B cell (primary cell): ENCODE data around the gene RRBP1. TPM values are rescaled to one million over a fixed set of nuclear protein-coding genes. Genes with fewer than 3 reads are reported as not detected.

Experiments used
- ATAC-seq: fragments of 200-7000 bp; cut with Tn5 transposase; one replicate; pipeline ENCODE4 v1.10.0; 2021; ENCODE audit warnings: low read depth, mild to moderate bottlenecking, moderate number of reproducible peaks, moderate library complexity
- CTCF ChIA-PET: fragments of 350-600 bp; sonication (Branson Sonifier 250); formaldehyde crosslinking; loops from one replicate; lab custom pipeline; 2021; ENCODE audit warnings: antibody characterized with exemption, inconsistent platforms; lab: Charles Lee
- POLR2A ChIA-PET: fragments of 350-600 bp; sonication (Branson Sonifier 250); formaldehyde crosslinking; loops from one replicate; lab custom pipeline; 2021; ENCODE audit warnings: antibody characterized with exemption; lab: Charles Lee
- DNase-seq: peaks from one replicate; pipeline ENCODE4 v3.0.0; 2013
- H2AFZ ChIP-seq: 2 replicates; pipeline ENCODE4 v1.6.1; 2012; ENCODE audit warnings: mild to moderate bottlenecking, low read depth, low read length; ENCODE audit not compliant: insufficient read depth, poor library complexity, severe bottlenecking
- H3K27ac ChIP-seq, 2 donors: 1 replicate in 1 of 2; 2 replicates in 1 of 2; pipeline ENCODE4 v1.5.1; 2012 to 2013; ENCODE audit warnings: low read length in 2 of 2, mild to moderate bottlenecking in 2 of 2, moderate library complexity in 1 of 2
- H3K27me3 ChIP-seq, 4 experiments: fragments of 200-600 bp in 1 of 4; sonication (generic) in 1 of 4; replicated peaks in 1 of 4; 1 replicate in 2 of 4; 2 replicates in 2 of 4; pipeline versions ENCODE4 v1.6.1 to v1.7.0; 2013 to 2016; ENCODE audit warnings: low read length in 3 of 4, mild to moderate bottlenecking in 2 of 4, mixed read lengths in 1 of 4, moderate library complexity in 1 of 4; ENCODE audit not compliant: insufficient read depth in 4 of 4, control insufficient read depth in 3 of 4; ENCODE audit errors: control extremely low read depth in 1 of 4
- H3K36me3 ChIP-seq, 2 experiments: replicated peaks in 1 of 2; 1 replicate in 1 of 2; 2 replicates in 1 of 2; pipeline versions ENCODE4 v1.6.1 to v1.7.1; 2013; ENCODE audit warnings: low read length in 1 of 2; ENCODE audit not compliant: insufficient read depth in 2 of 2, control insufficient read depth in 1 of 2; ENCODE audit errors: control extremely low read depth in 1 of 2, extremely low read depth in 1 of 2
- H3K4me1 ChIP-seq, 2 donors: fragments of 200-600 bp in 1 of 2; sonication (generic) in 1 of 2; 1 replicate in 1 of 2; 2 replicates in 1 of 2; pipeline versions ENCODE4 v1.5.1 to v1.6.1; 2013 to 2017; ENCODE audit warnings: low read length in 2 of 2; ENCODE audit not compliant: control insufficient read depth in 2 of 2, insufficient read depth in 2 of 2
- H3K4me2 ChIP-seq: replicated peaks from 2 replicates; pipeline ENCODE3; 2012; ENCODE audit warnings: mild to moderate bottlenecking, low read depth, low read length; ENCODE audit not compliant: poor library complexity, severe bottlenecking
- H3K4me3 ChIP-seq, 5 experiments: fragments of 200-600 bp in 1 of 5; sonication (generic) in 1 of 5; 1 replicate in 3 of 5; 2 replicates in 2 of 5; pipeline versions ENCODE4 v1.5.1 to v1.7.0; 2011 to 2016; ENCODE audit warnings: low read length in 4 of 5, mild to moderate bottlenecking in 4 of 5, low read depth in 2 of 5, control low read depth in 1 of 5, moderate library complexity in 1 of 5; ENCODE audit not compliant: insufficient read depth in 1 of 5; ENCODE audit errors: control extremely low read depth in 1 of 5, extremely low read depth in 1 of 5
- H3K79me2 ChIP-seq: fragments of 200-600 bp; sonication (generic); one replicate; pipeline ENCODE4 v1.6.0; 2016; ENCODE audit warnings: low read length; ENCODE audit not compliant: control insufficient read depth, insufficient read depth
- H3K9ac ChIP-seq: fragments of 200-600 bp; sonication (generic); 2 replicates; pipeline ENCODE4 v1.6.1; 2017; ENCODE audit warnings: mild to moderate bottlenecking, low read length, moderate library complexity
- H3K9me3 ChIP-seq, 3 donors: one replicate each; pipeline versions ENCODE4 v1.6.1 to v1.7.1; 2013; ENCODE audit warnings: low read length in 2 of 3; ENCODE audit not compliant: control insufficient read depth in 2 of 3, insufficient read depth in 1 of 3; ENCODE audit errors: control extremely low read depth in 1 of 3
- H4K20me1 ChIP-seq: 2 replicates; pipeline ENCODE4 v1.6.0; 2012; ENCODE audit warnings: mild to moderate bottlenecking, low read length; ENCODE audit not compliant: insufficient read depth, control insufficient read depth, poor library complexity, severe bottlenecking
- H3K27ac Mint-ChIP-seq: one replicate; pipeline ENCODE4 v1.8.0; 2021; ENCODE audit warnings: mixed read lengths
- H3K27me3 Mint-ChIP-seq: one replicate; pipeline ENCODE4 v1.8.0; 2021; ENCODE audit warnings: mixed read lengths
- H3K4me1 Mint-ChIP-seq: one replicate; pipeline ENCODE4 v1.8.0; 2021; ENCODE audit warnings: mixed read lengths
- H3K4me3 Mint-ChIP-seq: one replicate; pipeline ENCODE4 v1.8.0; 2021; ENCODE audit warnings: mixed read lengths
- H3K9me3 Mint-ChIP-seq: one replicate; pipeline ENCODE4 v1.8.0; 2022; ENCODE audit warnings: mixed read lengths; ENCODE audit not compliant: insufficient read depth
- CTCF ChIP-seq: fragments of 200-600 bp; IDR thresholded peaks from one replicate; pipeline ENCODE4 v1.8.0; 2022; ENCODE audit warnings: antibody characterized with exemption, mild to moderate bottlenecking
- EZH2 ChIP-seq: IDR thresholded peaks from 2 replicates; pipeline ENCODE4 v1.6.1; 2012; ENCODE audit warnings: borderline replicate concordance, low read depth, mild to moderate bottlenecking, moderate library complexity, low read length; ENCODE audit not compliant: insufficient read depth, poor library complexity, severe bottlenecking
- WGBS: methylation state at CpG from one replicate; pipeline ENCODE4 v1.1.5; 2013; ENCODE audit warnings: missing lambda C conversion rate; ENCODE audit not compliant: insufficient coverage; 5-methylcytosine and 5-hydroxymethylcytosine counted together
- intact Hi-C: fragments of 100-400 bp; cut with micrococcal nuclease; formaldehyde crosslinking; loops from one replicate; pipeline ENCODE4 v1.10.0; 2022
- polyA plus RNA-seq: library from polyadenylated mRNA; depleted of rRNA; stranded (reverse); fragments of >200 nt; gene quantifications from 2 replicates; pipeline ENCODE4 v1.2.3, GENCODE V29; 2012
- total RNA-seq, 2 donors: library from RNA; stranded (reverse); fragments of 120-200 nt in 1 of 2; gene quantifications; 1 replicate in 1 of 2; 2 replicates in 1 of 2; pipeline versions ENCODE4 v1.2.3 to v1.2.4, GENCODE V29; 2013 to 2022

The RRBP1 gene
- total and polyA plus RNA-seq, 2 donors (not counting 1 experiment from before 2014, with no cell fraction given): 10.9 to 27.5 TPM

DNA sequence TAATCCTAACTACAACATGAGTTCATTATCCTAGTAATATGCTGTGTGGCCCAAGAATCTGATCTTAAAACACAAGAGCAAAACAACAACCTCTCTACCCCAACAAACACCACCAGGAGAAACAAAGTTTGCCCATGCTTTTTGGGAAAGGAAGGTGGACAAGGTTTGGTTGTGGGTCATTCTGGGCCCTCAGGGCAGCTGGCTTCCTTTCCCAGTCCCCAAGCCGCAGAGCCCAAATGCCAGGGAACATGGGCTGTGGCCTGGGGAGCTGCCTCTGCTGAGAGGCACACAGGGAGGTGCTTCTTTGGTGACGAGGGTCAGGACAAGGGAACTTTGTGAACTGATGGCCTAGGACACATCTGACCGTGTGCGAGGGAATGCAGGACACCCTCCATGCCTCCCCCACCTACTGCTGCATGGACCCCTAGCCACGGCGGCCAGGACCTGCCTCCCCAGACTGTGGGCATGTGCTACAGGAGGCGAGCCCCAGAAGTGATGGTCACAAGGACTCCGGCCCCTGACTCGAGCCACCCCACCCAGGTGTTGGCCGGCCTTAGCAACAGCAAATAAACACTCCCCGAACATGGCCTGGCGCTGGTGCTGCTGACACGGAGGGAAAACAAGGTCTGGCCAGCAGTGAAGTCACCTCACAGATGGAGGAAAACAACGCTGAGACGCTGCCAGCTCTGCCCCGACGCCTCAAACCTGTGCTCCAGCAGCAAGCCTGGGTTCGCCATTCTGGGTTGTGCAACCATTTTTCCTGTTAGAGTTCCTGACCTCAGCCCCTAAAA lies 55.6 kb downstream of the RRBP1 start:
- Histone ChIP-seq H3K9ac (no peak overlapping the region), H3K36me3 (peaks cover 3 to 20% of the 10 kb centered on the region in 2 experiments), H3K4me2 (no peak overlapping the region), H3K27me3 (no peaks in the 10 kb centered on the region), H3K79me2 (no peaks in the 10 kb centered on the region), H3K4me3 (no peak overlapping the region), H3K4me1 (no peaks in the 10 kb centered on the region), H3K9me3 (no peaks in the 10 kb centered on the region), H2AFZ (no peak overlapping the region), H3K27ac (no peak overlapping the region), H4K20me1 (no peaks in the 10 kb centered on the region)
- no peak overlapping the region for H3K27ac Mint-ChIP-seq
- intact Hi-C loops: no loop called here
- ATAC-seq: no peak
- H3K9me3 Mint-ChIP-seq: no peaks in the 10 kb centered on the region
- TF ChIP-seq EZH2: no peak
- TF ChIP-seq CTCF: no peak
- H3K27me3 Mint-ChIP-seq: no peaks in the 10 kb centered on the region
- ChIA-PET CTCF (no interaction called here), POLR2A (no interaction called here)
- 98% methylated on average over 18 of the region's 18 CpGs for WGBS
- H3K4me1 Mint-ChIP-seq: no peaks in the 10 kb centered on the region
- H3K4me3 Mint-ChIP-seq: no peak overlapping the region
- no peak for DNase-seq

DNA sequence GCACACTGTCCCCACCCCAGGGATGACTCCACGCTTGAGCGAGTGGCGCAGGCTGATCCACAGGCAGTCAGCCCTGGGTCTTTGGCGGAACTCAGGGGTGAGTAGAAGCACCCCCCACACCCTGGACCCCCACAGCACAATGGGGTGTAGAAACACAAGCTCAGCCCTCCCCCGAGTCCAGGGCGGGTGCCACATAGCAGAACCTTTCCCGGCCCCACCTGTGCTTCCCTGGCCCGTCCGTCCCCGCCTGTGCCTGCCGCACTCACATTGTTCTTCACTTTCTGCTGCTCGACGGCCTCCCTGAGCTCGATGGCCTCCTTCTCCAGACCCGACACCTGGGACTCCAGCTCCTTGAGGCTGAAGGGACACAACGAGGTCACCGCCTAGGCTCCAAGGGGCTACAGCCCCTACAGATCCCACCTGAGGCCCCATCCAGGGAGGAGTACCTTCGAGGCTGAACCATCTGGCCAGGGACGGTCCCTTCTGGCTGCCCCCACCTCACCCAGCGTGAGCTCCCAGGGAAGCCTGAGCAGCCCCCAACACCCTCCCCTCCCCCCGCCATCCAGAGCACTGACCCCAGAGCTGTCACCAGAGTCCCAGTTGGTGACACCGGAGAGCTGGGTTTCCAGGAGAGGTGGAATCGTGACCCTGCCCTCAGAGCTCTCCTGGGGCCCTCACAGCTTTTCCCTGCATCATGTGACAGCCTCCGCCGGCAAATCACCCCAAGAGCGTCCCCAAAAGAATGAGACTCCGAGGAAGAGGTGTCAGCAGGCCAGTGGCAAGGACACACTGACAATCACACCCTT lies 56.6 kb downstream of the RRBP1 start:
- no peaks in the 10 kb centered on the region for H3K79me2 ChIP-seq
- POLR2A ChIA-PET: no interaction called here
- ATAC-seq: no peak
- H3K9ac ChIP-seq: no peak overlapping the region
- no peaks in the 10 kb centered on the region for H3K9me3 Mint-ChIP-seq
- intact Hi-C loops: no loop called here
- H3K4me3 ChIP-seq: no peak overlapping the region
- H3K27ac ChIP-seq: no peak overlapping the region
- no peaks in the 10 kb centered on the region for H3K4me1 Mint-ChIP-seq
- no peaks in the 10 kb centered on the region for H3K27me3 ChIP-seq
- CTCF ChIA-PET: no interaction called here
- no peaks in the 10 kb centered on the region for H3K9me3 ChIP-seq
- H3K36me3 ChIP-seq: peaks cover 3 to 14% of the 10 kb centered on the region in 2 experiments
- TF ChIP-seq CTCF: no peak
- TF ChIP-seq EZH2: no peak
- H3K27ac Mint-ChIP-seq: no peak overlapping the region
- no peaks in the 10 kb centered on the region for H4K20me1 ChIP-seq
- no peak overlapping the region for H2AFZ ChIP-seq
- no peak overlapping the region for H3K4me3 Mint-ChIP-seq
- no peaks in the 10 kb centered on the region for H3K27me3 Mint-ChIP-seq
- WGBS: 98% methylated on average over 27 of the region's 27 CpGs
- no peak for DNase-seq
- H3K4me2 ChIP-seq: no peak overlapping the region
- no peaks in the 10 kb centered on the region for H3K4me1 ChIP-seq
